SU-DHL-6 (cell line): ENCODE measurements around the gene TIMM9.
A peak's percentile ranks its signal among the peaks of the same experiment; 100 is the strongest.
"Not testable (repeated sequence)": the region's sequence is repeated elsewhere in the genome, so short reads cannot be mapped to it uniquely, and the experiment has no call there.

ENCODE experiments used
- H2AFZ ChIP-seq: fragments of 200-600 bp; sonication (generic); 2 replicates; pipeline ENCODE4 v1.6.1; 2014; ENCODE audit warnings: low read depth, mild to moderate bottlenecking, moderate library complexity, mixed read lengths, antibody characterized with exemption, low read length; ENCODE audit not compliant: severe bottlenecking
- H3F3A ChIP-seq: fragments of 200-600 bp; shearing (Covaris generic); 2 replicates; pipeline ENCODE4 v1.6.0; 2016; ENCODE audit warnings: antibody characterized with exemption, mild to moderate bottlenecking; ENCODE audit not compliant: insufficient read depth
- H3K27ac ChIP-seq: fragments of 200-600 bp; sonication (generic); 2 replicates; pipeline ENCODE4 v1.5.1; 2016; ENCODE audit warnings: low read depth, mild to moderate bottlenecking, low read length, moderate library complexity, mixed read lengths
- H3K27me3 ChIP-seq: fragments of 200-600 bp; sonication (generic), shearing (Covaris generic); 2 replicates; pipeline ENCODE4 v1.6.0; 2014; ENCODE audit warnings: mild to moderate bottlenecking, low read length
- H3K36me3 ChIP-seq: fragments of 200-600 bp; sonication (generic); 2 replicates; pipeline ENCODE4 v1.6.1; 2014; ENCODE audit warnings: mild to moderate bottlenecking, low read length, mixed read lengths
- H3K4me2 ChIP-seq: fragments of 300-600, 200-600 bp; shearing (Covaris generic), sonication (generic); 2 replicates; pipeline ENCODE4 v1.6.0; 2014; ENCODE audit warnings: low read length, low read depth, mild to moderate bottlenecking; ENCODE audit not compliant: poor library complexity, severe bottlenecking
- H3K4me3 ChIP-seq: fragments of 200-600 bp; sonication (generic); 2 replicates; pipeline ENCODE4 v1.5.1; 2014; ENCODE audit warnings: antibody characterized with exemption, low read length, mild to moderate bottlenecking, mixed read lengths; ENCODE audit not compliant: insufficient read depth, poor library complexity, severe bottlenecking
- H3K79me2 ChIP-seq: fragments of 200-600 bp; sonication (generic); 2 replicates; pipeline ENCODE4 v1.6.1; 2014; ENCODE audit warnings: mild to moderate bottlenecking, low read length, moderate library complexity; ENCODE audit not compliant: insufficient read depth
- H3K9ac ChIP-seq: fragments of 200-600 bp; sonication (generic); 2 replicates; pipeline ENCODE4 v1.7.0; 2014; ENCODE audit warnings: mild to moderate bottlenecking, low read length
- H3K9me2 ChIP-seq: fragments of 200-600 bp; sonication (generic); replicated peaks from 2 replicates; pipeline ENCODE4 v1.6.1; 2014; ENCODE audit warnings: low read length; ENCODE audit not compliant: insufficient read depth
- H3K9me3 ChIP-seq: fragments of 200-600 bp; sonication (generic); 2 replicates; pipeline ENCODE4 v1.6.1; 2014; ENCODE audit warnings: low read length, mixed read lengths; ENCODE audit not compliant: insufficient read depth
- H4K20me1 ChIP-seq: fragments of 200-600 bp; sonication (generic); 2 replicates; pipeline ENCODE4 v1.6.1; 2014; ENCODE audit warnings: low read depth, mild to moderate bottlenecking, antibody characterized with exemption, low read length, moderate library complexity, mixed read lengths
- CTCF ChIP-seq: fragments of 200-600 bp; sonication (generic); IDR thresholded peaks from one replicate; pipeline ENCODE4 v1.5.1; 2017; ENCODE audit warnings: antibody characterized with exemption, mild to moderate bottlenecking, low read length, moderate library complexity; ENCODE audit not compliant: insufficient read depth, poor library complexity, severe bottlenecking
- EZH2phosphoT487 ChIP-seq: fragments of 200-600 bp; sonication (generic), shearing (Covaris generic); conservative IDR thresholded peaks from 2 replicates; pipeline ENCODE4 v1.6.1; 2018; ENCODE audit warnings: mild to moderate bottlenecking, antibody characterized with exemption, low read length, moderate library complexity, mixed read lengths

Gene TIMM9

GRCh38 chr14:58364316-58364715 is 63.0 kb downstream of the TIMM9 start:
- H3F3A ChIP-seq = peaks cover 8% of the 10 kb centered on the region; the same call in 1 of the 2 replicates
- H3K9ac ChIP-seq = no peak overlapping the region
- H3K27ac ChIP-seq = no peak overlapping the region
- no peaks in the 10 kb centered on the region for H4K20me1 ChIP-seq
- H3K9me3 ChIP-seq = no peaks in the 10 kb centered on the region
- H3K4me2 ChIP-seq = no peak overlapping the region
- H3K79me2 ChIP-seq = no peaks in the 10 kb centered on the region
- H3K9me2 ChIP-seq = no peaks in the 10 kb centered on the region
- H2AFZ ChIP-seq = no peak overlapping the region
- H3K36me3 ChIP-seq = peaks cover 44% of the 10 kb centered on the region; the same call in 1 of the 2 replicates
- no peaks in the 10 kb centered on the region for H3K27me3 ChIP-seq
- H3K4me3 ChIP-seq = no peak overlapping the region
- no peak for TF ChIP-seq EZH2phosphoT487
- TF ChIP-seq CTCF = no peak

- Histone ChIP-seq H3K9me3 (no peaks in the 10 kb centered on the region), H3K36me3 (peaks cover 34% of the 10 kb centered on the region; the same call in 1 of the 2 replicates), H3K4me2 (no peak overlapping the region), H3K27me3 (no peaks in the 10 kb centered on the region), H3K9me2 (no peaks in the 10 kb centered on the region), H3K27ac (no peak overlapping the region), H2AFZ (no peak overlapping the region), H3K4me3 (no peak overlapping the region), H3F3A (peaks cover 8% of the 10 kb centered on the region; the same call in 1 of the 2 replicates), H4K20me1 (no peaks in the 10 kb centered on the region), H3K79me2 (no peaks in the 10 kb centered on the region), H3K9ac (no peak overlapping the region)
- TF ChIP-seq CTCF (peak; percentile 23), EZH2phosphoT487 (no peak)
These were observed 64.4 kb downstream of the TIMM9 start for GRCh38 chr14:58362798-58363412.

DNA sequence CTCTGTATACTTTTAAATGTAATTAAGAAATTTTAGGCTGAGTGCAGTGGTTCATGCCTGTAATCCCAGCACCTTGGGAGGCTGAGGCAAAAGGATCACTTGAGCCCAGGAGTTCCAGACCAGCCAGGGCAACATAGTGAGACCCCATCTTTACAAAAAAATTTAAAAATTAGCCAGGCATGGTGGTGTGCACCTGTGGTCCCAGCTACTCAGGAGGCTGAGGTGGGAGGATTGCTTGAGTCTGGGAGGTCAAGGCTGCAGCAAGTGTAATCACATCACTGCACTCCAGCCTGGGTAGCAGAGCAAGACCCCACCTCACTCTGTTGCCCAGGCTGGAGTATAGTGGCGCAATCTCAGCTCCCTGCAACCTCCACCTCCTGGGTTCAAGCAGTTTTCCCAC is 65.1 kb downstream of the TIMM9 start:
- H2AFZ ChIP-seq, H3K9me2 ChIP-seq, H3K27ac ChIP-seq, H4K20me1 ChIP-seq, H3K4me2 ChIP-seq, H3K79me2 ChIP-seq, H3K9me3 ChIP-seq, H3F3A ChIP-seq, H3K27me3 ChIP-seq, H3K9ac ChIP-seq, H3K4me3 ChIP-seq: not testable (repeated sequence)
- H3K36me3 ChIP-seq = peaks cover 32% of the 10 kb centered on the region; the same call in 1 of the 2 replicates
